ENCODE measurements around the gene TMEM18. TPM values are rescaled to one million over a fixed set of nuclear protein-coding genes. Genes with fewer than 3 reads are reported as not detected.

Gene TMEM18
- total and polyA plus RNA-seq, 2 donors (not counting 1 experiment from before 2014, with no cell fraction given): 15.2 to 39.7 TPM

DNA sequence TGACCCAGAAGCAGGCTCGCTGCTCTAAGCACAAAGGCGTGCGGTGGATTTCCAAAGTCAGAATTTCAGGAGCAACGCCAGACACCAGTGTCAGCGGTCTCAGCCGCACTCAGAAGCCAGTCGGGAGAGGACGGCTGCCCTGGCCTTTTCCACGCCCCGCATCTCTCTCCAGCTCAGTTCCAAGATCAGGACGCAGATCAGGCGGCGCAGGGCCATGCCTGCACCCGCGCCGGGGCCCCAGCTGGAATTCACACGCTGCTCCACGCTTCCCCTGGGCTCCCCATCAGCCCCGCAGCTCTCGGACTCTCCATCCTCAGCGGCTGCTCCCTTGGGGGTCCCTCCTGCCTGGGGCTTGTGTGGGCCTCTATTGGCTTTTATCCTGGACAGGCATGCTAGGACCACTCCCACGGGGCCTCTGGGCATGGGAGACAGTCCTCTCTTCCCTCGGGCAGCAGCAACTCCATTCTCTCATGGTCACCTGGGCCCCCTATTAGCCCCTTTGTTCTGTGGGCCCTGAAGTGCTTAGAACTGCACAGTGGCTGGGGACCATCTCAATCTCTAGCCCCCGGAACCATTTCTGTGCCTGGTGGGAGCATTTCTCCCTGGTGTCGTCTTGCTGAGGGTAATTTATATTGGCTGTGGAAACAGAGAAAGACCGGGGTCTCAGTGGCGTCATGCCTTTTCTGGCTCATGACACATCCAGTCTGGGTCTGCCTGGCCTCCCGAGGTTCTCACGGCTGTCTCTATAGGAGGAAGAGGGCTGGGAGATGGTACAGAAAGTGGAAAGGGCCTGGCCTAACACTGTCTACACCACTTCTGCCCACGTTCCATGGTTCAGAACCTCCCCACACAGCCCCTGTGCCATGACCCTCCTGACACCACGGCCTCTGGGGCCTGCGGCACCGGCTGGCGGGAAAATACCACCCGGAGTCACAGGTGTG, 14.9 kb upstream of the TMEM18 start:
- no peaks in the 10 kb centered on the region for H3K36me3 ChIP-seq (ENCODE audit: control insufficient read depth, insufficient read depth, low read length)
- TF ChIP-seq EZH2 (IDR thresholded peaks at IDR 0.05; ENCODE audit: low read length, missing control alignments): no peak
- TF ChIP-seq, protein P1, sequence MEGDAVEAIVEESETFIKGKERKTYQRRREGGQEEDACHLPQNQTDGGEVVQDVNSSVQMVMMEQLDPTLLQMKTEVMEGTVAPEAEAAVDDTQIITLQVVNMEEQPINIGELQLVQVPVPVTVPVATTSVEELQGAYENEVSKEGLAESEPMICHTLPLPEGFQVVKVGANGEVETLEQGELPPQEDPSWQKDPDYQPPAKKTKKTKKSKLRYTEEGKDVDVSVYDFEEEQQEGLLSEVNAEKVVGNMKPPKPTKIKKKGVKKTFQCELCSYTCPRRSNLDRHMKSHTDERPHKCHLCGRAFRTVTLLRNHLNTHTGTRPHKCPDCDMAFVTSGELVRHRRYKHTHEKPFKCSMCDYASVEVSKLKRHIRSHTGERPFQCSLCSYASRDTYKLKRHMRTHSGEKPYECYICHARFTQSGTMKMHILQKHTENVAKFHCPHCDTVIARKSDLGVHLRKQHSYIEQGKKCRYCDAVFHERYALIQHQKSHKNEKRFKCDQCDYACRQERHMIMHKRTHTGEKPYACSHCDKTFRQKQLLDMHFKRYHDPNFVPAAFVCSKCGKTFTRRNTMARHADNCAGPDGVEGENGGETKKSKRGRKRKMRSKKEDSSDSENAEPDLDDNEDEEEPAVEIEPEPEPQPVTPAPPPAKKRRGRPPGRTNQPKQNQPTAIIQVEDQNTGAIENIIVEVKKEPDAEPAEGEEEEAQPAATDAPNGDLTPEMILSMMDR (conservative IDR thresholded peaks at IDR 0.05 in 1 of 2, IDR thresholded peaks at IDR 0.05 in 1 of 2; ENCODE audit: low read depth in 1 of 2, low read length in 2 of 2): no peak
- H3K4me1 ChIP-seq (ENCODE audit: control insufficient read depth, extremely low read depth, insufficient read depth, low read length): no peaks in the 10 kb centered on the region
- no peak overlapping the region for H3K9ac ChIP-seq (ENCODE audit: insufficient read depth, low read length)
- H3K9me3 ChIP-seq (ENCODE audit: control insufficient read depth, insufficient read depth, low read depth, low read length): no peaks in the 10 kb centered on the region
- H4K20me1 ChIP-seq (ENCODE audit: control insufficient read depth, extremely low read depth, insufficient read depth, low read length): no peaks in the 10 kb centered on the region
- H3K27me3 ChIP-seq (ENCODE audit: control insufficient read depth, insufficient read depth, low read length): no peaks in the 10 kb centered on the region
- no peak overlapping the region for H2AFZ ChIP-seq (ENCODE audit: low read length)
- H3K27ac ChIP-seq (ENCODE audit: insufficient read depth, low read length): no peak overlapping the region
- H3K79me2 ChIP-seq (ENCODE audit: control insufficient read depth, insufficient read depth, low read length): no peaks in the 10 kb centered on the region
- DNase-seq (ENCODE audit: low read depth in 2 of 2): no peak
- H3K4me2 ChIP-seq (ENCODE audit: extremely low read depth, insufficient read depth, low read length): no peak overlapping the region
- H3K4me3 ChIP-seq (replicated peaks in 1 of 4; ENCODE audit: control extremely low read depth in 1 of 4, insufficient read depth in 1 of 4, low read depth in 3 of 4, low read length in 4 of 4): no peak overlapping the region

DNA sequence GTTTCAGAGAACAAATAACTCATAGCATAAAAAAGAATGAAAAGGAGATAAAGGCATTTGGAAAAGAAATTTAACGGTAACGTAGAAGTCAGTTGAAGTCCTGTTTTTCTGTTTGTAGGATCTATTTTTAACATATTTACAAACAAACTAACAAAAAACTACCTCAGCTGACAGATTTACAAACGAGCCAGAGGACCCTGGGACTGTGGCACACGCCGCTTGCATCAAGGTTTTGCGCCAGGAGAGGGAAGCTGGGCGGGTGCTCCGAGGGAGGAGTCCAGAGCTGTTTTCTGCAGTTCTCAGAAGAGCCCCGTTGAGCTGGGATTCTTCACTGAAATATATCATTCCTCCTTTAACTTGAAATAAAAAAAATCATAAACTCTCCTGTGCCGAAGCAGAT, 13.6 kb upstream of the TMEM18 start:
- Histone ChIP-seq H3K27me3 (ENCODE audit: control insufficient read depth, insufficient read depth, low read length) (no peaks in the 10 kb centered on the region), H3K36me3 (ENCODE audit: control insufficient read depth, insufficient read depth, low read length) (no peaks in the 10 kb centered on the region), H3K4me1 (ENCODE audit: control insufficient read depth, extremely low read depth, insufficient read depth, low read length) (no peaks in the 10 kb centered on the region), H3K9ac (ENCODE audit: insufficient read depth, low read length) (no peak overlapping the region), H3K9me3 (ENCODE audit: control insufficient read depth, insufficient read depth, low read depth, low read length) (no peaks in the 10 kb centered on the region), H3K27ac (ENCODE audit: insufficient read depth, low read length) (no peak overlapping the region), H3K79me2 (ENCODE audit: control insufficient read depth, insufficient read depth, low read length) (no peaks in the 10 kb centered on the region), H2AFZ (ENCODE audit: low read length) (no peak overlapping the region), H3K4me2 (ENCODE audit: extremely low read depth, insufficient read depth, low read length) (no peak overlapping the region), H4K20me1 (ENCODE audit: control insufficient read depth, extremely low read depth, insufficient read depth, low read length) (no peaks in the 10 kb centered on the region), H3K4me3 (replicated peaks in 1 of 4; ENCODE audit: control extremely low read depth in 1 of 4, insufficient read depth in 1 of 4, low read depth in 3 of 4, low read length in 4 of 4) (no peak overlapping the region)
- no peak for DNase-seq (ENCODE audit: low read depth in 2 of 2)
- TF ChIP-seq EZH2 (IDR thresholded peaks at IDR 0.05; ENCODE audit: low read length, missing control alignments): no peak
- TF ChIP-seq, protein P1 (conservative IDR thresholded peaks at IDR 0.05 in 1 of 2, IDR thresholded peaks at IDR 0.05 in 1 of 2; ENCODE audit: low read depth in 1 of 2, low read length in 2 of 2): no peak

DNA sequence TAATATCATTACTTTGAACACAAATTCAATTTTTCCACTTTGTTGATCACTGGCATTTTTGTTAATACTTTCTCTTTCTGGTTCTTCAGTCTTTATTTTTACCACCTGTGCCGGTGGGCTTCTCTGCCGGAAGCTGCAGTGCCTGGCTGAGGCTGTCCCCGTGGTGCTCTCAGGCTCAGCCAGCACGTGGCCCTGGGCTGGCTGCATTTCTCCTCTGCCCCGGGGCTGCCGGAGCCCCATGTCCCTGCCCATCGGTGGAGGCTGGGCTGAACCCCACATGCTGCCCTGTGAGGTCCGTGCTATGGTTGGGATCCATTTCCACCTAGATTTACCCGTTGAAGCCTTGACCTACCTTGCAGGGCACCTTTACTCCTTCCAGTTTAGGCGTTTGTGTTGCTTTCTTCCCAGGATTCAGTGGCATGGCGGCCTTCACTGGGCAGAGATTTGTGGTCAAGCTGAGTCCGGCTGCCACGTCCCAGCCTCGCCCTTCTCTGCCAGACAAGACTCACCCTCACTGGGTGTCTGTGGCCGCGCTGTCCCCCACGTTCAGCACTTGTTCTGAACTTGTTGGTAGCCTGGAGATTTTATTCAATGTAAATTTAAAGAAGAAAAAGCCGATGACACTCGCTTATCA, 12.8 kb upstream of the TMEM18 start:
- no peaks in the 10 kb centered on the region for H3K36me3 ChIP-seq (ENCODE audit: control insufficient read depth, insufficient read depth, low read length)
- no peaks in the 10 kb centered on the region for H3K9me3 ChIP-seq (ENCODE audit: control insufficient read depth, insufficient read depth, low read depth, low read length)
- no peak for TF ChIP-seq EZH2 (IDR thresholded peaks at IDR 0.05; ENCODE audit: low read length, missing control alignments)
- TF ChIP-seq, protein P1 (conservative IDR thresholded peaks at IDR 0.05 in 1 of 2, IDR thresholded peaks at IDR 0.05 in 1 of 2; ENCODE audit: low read depth in 1 of 2, low read length in 2 of 2): no peak
- H3K4me3 ChIP-seq (replicated peaks in 1 of 4; ENCODE audit: control extremely low read depth in 1 of 4, insufficient read depth in 1 of 4, low read depth in 3 of 4, low read length in 4 of 4): no peak overlapping the region
- H3K27me3 ChIP-seq (ENCODE audit: control insufficient read depth, insufficient read depth, low read length): no peaks in the 10 kb centered on the region
- H3K4me2 ChIP-seq (ENCODE audit: extremely low read depth, insufficient read depth, low read length): no peak overlapping the region
- H3K9ac ChIP-seq (ENCODE audit: insufficient read depth, low read length): no peak overlapping the region
- H4K20me1 ChIP-seq (ENCODE audit: control insufficient read depth, extremely low read depth, insufficient read depth, low read length): no peaks in the 10 kb centered on the region
- H3K27ac ChIP-seq (ENCODE audit: insufficient read depth, low read length): no peak overlapping the region
- H3K79me2 ChIP-seq (ENCODE audit: control insufficient read depth, insufficient read depth, low read length): no peaks in the 10 kb centered on the region
- H3K4me1 ChIP-seq (ENCODE audit: control insufficient read depth, extremely low read depth, insufficient read depth, low read length): no peaks in the 10 kb centered on the region
- DNase-seq (ENCODE audit: low read depth in 2 of 2): no peak
- H2AFZ ChIP-seq (ENCODE audit: low read length): no peak overlapping the region

All from fibroblast of lung (primary cell).